PFSK-1 (cell line): ENCODE results near the gene FBN2.

Source experiments
- POLR2AphosphoS5 ChIP-seq: IDR thresholded peaks from 2 replicates; pipeline ENCODE4 v1.6.1; 2012; ENCODE audit warnings: low read depth, mild to moderate bottlenecking, control low read depth, low read length, moderate library complexity
- TF ChIP-seq, protein P1 (sequence below), 2 experiments: IDR thresholded peaks; 2 replicates each; pipeline versions ENCODE4 v1.6.1 to v1.8.0; 2011 to 2012; ENCODE audit warnings: low read depth in 2 of 2, low read length in 2 of 2, control low read depth in 1 of 2, inconsistent platforms in 1 of 2, mild to moderate bottlenecking in 1 of 2, moderate library complexity in 1 of 2; ENCODE audit not compliant: insufficient read depth in 1 of 2

DNA sequence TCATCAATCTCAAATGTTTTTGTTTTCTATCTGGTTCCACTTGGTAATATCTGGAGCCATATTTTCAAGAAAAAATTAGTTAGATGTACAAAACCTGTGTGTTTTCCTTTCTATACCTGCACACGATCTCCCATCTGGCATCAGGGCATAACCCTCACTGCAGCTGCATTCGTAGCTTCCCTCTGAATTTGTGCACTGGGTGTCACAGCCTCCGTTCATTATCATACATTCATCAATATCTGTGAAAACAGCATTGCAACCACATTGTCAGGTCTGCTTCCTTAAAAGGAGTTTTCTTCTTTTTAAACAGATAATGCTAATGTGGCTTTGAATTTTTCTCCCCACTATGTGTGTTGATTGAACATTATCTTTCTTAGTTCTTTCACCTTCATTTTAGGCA lies 202.7 kb downstream of the FBN2 start:
- TF ChIP-seq, protein P1, sequence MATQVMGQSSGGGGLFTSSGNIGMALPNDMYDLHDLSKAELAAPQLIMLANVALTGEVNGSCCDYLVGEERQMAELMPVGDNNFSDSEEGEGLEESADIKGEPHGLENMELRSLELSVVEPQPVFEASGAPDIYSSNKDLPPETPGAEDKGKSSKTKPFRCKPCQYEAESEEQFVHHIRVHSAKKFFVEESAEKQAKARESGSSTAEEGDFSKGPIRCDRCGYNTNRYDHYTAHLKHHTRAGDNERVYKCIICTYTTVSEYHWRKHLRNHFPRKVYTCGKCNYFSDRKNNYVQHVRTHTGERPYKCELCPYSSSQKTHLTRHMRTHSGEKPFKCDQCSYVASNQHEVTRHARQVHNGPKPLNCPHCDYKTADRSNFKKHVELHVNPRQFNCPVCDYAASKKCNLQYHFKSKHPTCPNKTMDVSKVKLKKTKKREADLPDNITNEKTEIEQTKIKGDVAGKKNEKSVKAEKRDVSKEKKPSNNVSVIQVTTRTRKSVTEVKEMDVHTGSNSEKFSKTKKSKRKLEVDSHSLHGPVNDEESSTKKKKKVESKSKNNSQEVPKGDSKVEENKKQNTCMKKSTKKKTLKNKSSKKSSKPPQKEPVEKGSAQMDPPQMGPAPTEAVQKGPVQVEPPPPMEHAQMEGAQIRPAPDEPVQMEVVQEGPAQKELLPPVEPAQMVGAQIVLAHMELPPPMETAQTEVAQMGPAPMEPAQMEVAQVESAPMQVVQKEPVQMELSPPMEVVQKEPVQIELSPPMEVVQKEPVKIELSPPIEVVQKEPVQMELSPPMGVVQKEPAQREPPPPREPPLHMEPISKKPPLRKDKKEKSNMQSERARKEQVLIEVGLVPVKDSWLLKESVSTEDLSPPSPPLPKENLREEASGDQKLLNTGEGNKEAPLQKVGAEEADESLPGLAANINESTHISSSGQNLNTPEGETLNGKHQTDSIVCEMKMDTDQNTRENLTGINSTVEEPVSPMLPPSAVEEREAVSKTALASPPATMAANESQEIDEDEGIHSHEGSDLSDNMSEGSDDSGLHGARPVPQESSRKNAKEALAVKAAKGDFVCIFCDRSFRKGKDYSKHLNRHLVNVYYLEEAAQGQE (IDR thresholded peaks at IDR 0.05; ENCODE audit: insufficient read depth in 1 of 2, low read depth in 2 of 2, low read length in 2 of 2): no peak
- TF ChIP-seq POLR2AphosphoS5: no peak
